Fibroblast of skin of left quadriceps (primary cell): Measurements from ENCODE around the gene ZNF385B.

Experiments used
- DNase-seq, 2 experiments: peaks; one replicate each; pipeline ENCODE4 v3.0.0-alpha.2; 2013; ENCODE audit warnings: low read depth in 2 of 2

The ZNF385B gene

DNA sequence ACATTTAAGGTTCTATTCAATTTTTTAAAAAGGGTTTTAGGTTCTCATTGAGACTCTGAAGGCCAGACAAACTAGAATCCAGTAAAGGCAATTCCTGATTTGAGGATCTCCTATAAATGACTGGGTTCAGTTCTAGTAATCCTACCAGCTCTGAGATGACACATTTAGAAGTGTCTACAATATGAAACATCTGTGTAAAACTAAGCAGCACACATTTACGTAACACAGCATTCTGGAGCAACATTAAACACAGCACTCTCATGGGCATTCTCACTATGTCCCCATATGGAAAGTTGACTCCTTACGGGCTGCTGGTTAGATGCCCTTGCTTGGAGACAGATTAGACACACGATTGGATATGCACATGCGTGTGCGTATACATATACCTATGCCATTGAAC, 114.4 kb downstream of the ZNF385B start:
- DNase-seq, result no peak

- peak in 1 of 2 experiments; percentile 16 for DNase-seq
Observed at GRCh38 chr2:179745635-179746256, 115.7 kb downstream of the ZNF385B start.

- DNase-seq, result no peak
Observed at GRCh38 chr2:179744401-179744800, 117.0 kb downstream of the ZNF385B start.

- DNase-seq, result no peak
Observed at GRCh38 chr2:179741317-179741716, 120.1 kb downstream of the ZNF385B start.

- no peak for DNase-seq
Observed at GRCh38 chr2:179729966-179730365, 131.4 kb downstream of the ZNF385B start.

DNA sequence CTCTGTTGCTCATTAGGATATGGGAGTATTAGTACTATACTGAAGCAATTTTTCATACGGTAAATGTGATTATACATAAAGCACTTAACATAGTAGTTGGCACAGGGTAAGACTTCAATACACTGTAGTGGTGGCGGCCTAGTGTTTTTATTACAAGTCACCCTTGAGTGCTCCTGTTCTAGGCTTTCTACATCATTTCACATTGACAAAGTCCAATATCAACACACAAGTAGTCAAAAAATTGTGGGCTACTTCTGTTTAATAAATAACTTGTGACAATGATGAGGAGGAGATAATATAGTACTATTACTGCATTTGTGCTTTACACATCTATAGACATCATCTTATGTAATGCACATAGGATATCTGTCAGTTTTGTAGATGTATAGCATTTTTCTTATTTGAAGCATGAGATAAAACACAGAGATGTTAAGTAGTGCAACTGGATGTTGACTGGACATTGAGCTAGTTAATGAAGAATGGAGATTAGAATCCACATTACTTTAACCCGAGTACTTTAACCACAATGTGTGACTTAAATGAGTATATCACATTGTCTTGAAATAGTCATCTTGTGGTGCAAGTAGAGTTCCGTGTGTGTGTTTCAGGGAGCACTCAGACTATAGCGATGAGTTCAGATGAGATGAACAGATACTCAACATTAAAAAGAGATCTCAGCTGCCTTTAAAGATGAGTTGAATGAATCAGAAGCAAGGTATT, 134.8 kb downstream of the ZNF385B start:
- no peak for DNase-seq

DNA sequence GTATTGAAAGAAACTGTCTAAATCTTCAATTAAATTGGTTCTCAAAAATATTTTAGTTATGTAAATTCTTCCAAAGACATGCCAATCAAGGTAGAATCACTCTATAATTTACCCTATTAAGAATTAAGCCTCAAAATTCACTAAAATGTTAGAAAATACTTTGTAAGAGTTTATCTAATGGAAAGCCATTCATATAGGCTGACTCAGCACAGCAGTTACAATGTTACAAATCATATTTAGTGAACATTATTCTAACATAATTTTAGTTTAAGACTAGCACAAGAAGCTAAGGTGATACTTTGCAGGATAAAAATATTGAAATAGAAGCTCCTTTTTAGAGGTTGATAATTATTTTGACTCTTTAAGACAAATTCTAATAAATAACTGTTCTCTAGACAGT, 137.0 kb downstream of the ZNF385B start:
- DNase-seq, result no peak

DNA sequence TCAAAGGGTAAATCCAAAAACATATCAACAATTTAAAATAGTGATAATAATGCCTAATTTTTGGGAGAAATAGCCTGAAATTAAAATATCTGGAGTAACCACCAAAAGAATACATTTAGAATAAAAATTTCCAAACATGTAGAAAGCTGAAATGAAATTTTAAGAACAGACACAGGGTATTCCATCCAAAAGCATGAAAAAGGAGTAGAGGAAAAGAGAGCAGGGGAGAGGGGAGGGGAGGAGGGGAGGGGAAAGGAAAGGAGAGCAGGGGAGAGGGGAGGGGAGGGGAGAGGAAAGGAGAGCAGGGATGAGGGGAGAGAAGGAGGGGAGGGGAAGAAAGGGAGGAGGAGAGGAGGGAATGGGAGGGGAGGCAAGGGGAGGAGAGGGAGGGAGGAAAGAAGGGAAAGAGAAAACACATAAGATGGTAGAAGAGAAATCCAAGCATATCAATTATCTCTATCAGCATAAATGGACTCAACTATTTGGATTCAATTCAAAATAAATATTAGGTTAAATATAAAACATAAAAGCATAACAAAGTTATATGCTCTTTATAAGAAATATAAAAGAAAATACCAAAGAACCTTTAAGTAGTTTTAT, 141.1 kb downstream of the ZNF385B start:
- no peak for DNase-seq

GRCh38 chr2:179715871-179716270, 145.5 kb downstream of the ZNF385B start:
- no peak for DNase-seq

DNA sequence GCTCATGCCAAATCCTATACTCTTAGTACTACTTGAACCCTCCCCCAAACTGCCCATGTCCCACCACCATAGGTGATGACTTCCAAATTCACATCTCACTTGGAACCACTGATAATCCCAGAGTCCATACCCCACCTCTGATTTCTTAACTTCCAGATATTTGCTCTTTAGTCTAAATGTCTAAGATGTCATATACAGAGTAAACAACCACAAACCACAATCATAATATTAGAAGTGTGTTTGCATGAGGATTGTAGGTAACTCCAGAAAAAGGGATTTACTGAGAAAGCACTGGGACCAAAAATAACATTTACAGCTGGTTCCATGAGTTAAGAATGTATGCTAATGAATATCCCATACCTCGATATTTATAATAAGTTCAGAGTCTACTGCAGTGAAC, 146.2 kb downstream of the ZNF385B start:
- DNase-seq, result no peak

- DNase-seq, result no peak
Observed at GRCh38 chr2:179712825-179713224, 148.6 kb downstream of the ZNF385B start.

- DNase-seq, result no peak
Observed at GRCh38 chr2:179711375-179711774, 150.0 kb downstream of the ZNF385B start.

DNA sequence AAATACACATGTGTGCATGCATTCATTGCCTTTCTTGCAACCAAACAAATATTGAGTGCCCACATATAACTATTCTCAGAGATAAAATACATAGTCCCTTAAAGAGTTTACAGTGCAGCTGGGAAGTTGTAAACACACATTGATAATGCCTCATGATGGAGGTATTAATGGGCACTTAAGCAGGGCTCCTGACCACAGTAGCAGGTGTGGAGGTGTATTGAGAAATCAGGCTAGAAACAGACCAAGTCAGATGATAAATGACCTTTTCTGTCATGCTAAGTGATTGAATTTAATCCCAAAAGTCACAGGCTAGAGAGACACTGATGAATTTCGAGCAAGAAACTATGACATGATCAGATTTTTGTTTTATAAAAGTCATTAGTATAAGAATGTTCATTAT, 157.7 kb downstream of the ZNF385B start:
- DNase-seq, result no peak

GRCh38 chr2:179702912-179703311, 158.5 kb downstream of the ZNF385B start:
- no peak for DNase-seq

DNA sequence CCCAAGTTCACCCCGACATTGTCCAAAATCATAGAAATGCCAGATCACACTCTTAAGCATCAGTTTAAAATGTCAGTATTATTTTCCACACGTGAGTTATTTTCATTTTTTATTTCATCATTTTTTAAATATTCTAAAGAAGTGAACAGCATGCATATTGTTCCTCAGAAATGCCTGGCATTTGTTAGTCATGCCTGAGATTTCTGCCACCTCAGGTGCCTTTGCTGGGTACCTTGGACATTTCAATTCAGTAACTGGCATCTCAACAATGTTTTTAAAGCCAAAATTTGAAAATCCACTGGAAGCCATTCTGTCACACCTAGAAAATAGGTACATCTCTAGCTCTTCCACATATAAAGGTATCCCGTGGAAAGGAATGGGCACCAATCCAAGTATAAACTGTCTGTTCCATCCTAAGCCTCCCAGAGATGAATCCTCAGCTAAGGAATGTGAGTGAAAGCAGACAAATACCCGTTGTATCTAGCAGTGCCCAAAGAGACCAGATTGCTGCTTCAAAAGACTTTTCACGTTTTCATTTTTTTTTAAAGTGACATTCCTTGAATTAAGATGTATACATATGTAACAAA, 159.8 kb downstream of the ZNF385B start:
- no peak for DNase-seq

GRCh38 chr2:179695486-179695885, 165.9 kb downstream of the ZNF385B start:
- DNase-seq, result no peak

GRCh38 chr2:179694963-179695362, 166.4 kb downstream of the ZNF385B start:
- DNase-seq, result no peak

DNA sequence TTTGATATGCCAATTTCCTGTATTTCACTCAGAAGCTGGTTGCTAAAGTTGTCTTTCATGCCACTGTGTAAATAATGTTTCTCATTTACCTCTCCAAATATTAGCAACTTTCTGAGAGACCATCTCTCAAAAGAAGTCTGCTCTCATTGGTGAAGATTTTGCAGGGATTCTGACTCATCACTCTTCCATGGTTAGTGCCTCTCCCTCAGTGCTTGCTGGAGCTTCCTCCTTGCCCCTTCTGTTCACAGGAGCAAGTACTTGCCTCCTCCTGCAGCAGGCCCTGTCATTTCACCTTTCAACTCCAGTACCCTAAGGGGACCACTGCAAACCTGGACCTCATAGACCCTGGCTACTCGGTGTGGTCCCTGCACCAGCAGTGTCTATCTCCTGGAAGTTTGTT, 168.8 kb downstream of the ZNF385B start:
- no peak for DNase-seq

DNA sequence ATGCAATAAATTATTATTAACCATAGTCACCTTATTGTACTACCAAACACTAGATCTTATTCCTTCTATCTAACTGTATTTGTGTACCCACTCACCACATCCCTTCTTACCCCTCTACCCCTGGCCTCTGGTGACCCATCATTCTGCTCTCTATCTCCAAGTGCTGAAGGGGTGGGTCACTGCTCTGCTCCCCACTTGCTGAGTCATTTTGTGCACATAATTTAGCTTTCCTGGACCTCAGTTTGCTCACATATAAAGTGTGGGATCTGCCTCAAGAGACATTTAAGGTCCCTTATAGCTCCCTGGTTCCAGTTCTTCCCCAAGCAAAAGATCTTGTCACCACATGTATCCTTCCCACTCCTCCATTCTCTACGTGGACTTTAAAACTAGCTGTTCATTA, 169.4 kb downstream of the ZNF385B start:
- no peak for DNase-seq

DNA sequence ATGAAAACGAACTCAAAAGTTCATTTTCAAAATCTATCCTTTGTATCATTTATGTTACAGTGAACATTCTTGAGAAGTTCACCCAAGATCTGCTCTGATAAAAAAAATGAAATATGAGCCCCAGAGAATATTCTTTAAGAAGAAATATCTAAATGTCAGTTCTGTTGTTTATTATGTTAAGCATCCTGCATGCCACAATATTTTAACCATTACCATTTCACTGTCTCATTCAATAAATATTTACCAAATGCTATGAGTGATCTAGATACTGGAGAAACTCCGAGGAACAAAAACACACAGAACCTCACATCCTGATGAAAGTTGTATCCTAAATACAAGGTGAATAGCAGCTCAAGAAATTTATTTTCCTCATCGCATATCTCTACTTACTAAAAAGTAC, 170.2 kb downstream of the ZNF385B start:
- DNase-seq, result no peak

- peak; percentile 41 to 45 for DNase-seq
Observed at GRCh38 chr2:179686718-179687342, 174.6 kb downstream of the ZNF385B start.

DNA sequence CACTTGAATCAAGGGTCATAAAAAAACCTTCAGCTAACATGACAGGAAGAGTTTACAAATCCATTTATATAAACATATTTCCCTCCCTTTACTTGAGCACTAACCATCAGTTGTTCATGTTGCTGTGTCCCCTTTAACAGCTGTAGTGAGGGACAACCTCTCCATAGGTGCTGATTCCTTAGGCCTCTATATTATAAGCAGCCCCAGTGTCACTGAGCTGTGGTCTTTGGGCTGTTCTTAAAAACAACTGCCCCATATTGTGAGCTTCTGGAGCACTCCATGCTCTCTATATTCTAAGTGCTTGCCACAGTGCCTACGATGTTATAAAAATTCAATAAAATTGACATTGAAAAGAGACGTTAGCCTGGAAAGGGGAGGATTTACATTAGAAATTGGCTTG, 175.3 kb downstream of the ZNF385B start:
- DNase-seq, result no peak
